GM19328 (cell line): ENCODE results near the gene ISG15.
A peak's percentile ranks its signal among the peaks of the same experiment; 100 is the strongest.

ENCODE experiments used
- ATAC-seq: cut with Tn5 transposase; IDR thresholded peaks from one replicate; pipeline ENCODE4 v1.9.1; 2021; ENCODE audit warnings: mild to moderate bottlenecking, moderate library complexity; ENCODE audit not compliant: unreplicated experiment

Gene ISG15

DNA sequence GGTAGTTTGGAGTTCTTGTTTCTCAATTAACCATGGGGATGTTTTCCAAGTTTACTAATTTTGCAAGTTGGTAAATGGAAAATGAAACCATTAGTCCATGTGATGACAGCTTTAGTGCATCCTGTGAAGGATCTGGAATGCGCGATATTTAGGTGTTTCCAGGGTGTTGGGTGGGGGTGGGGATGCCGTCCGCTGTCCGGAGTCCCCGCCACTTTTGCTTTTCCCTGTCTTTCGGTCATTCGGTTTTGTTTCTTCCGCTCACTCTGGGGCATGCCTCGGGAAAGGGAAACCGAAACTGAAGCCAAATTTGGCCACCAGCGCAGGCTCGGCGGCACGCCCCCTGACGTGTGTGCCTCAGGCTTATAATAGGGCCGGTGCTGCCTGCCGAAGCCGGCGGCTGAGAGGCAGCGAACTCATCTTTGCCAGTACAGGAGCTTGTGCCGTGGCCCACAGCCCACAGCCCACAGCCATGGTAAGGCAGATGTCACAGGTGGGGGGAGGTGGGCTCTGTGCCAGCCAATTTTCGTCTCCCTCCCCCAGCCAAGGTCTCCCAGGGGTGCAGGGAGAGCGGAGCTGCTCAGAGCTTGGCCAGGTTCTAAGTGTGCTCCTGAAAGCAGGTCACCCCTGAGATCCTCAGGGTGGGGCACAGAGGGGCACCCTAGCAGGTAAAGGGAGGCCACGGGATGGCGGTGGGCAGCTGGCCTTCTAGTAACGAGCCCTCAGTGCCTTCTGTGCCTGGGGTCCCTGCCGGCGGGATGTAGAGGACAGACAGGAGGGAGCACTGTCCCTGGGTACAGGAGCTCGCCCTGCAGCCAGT lies at the start of gene ISG15:
ISG15 (plus strand) TSS at position 393 of the 817 bp plus-strand sequence; CDS start at position 470, 77 bp downstream.
- peak; percentile 59 for ATAC-seq

DNA sequence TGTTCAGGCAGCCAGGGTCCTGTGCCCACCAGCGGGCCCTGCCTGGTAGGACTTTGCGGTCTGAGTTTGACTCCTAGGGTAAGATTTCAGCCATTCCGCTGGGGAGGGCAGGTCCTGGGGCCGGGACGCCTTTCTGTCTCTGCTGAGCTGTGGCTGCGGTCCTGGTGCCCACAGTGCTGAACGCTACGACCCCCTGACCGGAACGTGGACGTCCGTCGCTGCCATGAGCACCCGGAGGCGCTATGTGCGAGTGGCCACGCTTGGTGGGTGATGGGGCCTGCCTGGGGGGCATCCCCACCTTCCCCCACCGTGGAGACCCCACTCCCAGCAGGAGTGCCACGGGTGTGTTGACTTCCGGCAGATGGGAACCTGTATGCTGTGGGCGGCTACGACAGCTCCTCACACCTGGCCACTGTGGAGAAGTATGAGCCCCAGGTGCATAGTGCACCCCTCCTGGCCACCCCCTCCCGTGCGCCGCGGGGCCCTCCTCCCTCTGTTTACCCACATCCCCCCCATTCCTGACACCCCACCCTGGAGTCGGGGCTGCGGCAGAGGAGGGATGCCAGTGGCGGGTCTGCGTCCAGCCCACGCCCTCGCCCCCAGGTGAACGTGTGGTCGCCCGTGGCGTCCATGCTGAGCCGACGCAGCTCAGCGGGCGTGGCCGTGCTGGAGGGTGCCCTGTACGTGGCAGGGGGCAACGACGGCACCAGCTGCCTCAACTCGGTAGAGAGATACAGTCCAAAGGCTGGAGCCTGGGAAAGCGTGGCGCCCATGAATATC lies 49.4 kb upstream of the ISG15 start:
- ATAC-seq = no peak

DNA sequence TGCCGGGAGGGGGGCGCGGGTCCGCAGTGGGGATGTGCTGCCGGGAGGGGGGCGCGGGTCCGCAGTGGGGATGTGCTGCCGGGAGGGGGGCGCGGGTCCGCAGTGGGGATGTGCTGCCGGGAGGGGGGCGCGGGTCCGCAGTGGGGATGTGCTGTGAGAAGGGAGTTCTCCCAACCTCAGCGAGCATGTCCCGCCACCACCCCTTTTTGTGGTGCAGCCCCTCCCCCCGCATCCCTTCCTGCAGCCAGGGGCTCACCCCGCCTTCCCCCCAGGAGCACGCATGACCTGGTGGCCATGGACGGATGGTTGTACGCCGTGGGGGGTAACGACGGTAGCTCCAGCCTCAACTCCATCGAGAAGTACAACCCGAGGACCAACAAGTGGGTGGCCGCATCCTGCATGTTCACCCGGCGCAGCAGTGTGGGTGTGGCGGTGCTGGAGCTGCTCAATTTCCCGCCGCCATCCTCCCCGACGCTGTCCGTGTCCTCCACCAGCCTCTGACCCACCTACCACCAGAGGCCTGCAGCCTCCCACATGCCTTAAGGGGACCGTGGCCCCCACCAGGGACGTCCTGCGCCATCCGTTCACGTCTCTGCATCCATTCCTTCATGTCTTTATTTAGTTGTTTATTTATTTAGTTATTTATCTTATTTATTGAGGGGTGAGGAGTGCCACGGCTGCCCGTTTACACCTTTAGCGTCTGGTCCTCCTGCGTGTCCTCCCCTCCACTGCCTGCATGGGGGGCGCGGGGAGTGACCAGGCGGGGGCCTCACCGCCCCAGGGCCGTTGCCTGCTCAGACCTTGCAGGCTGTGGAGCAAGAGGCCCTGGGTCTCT lies 48.4 kb upstream of the ISG15 start:
- no peak for ATAC-seq

DNA sequence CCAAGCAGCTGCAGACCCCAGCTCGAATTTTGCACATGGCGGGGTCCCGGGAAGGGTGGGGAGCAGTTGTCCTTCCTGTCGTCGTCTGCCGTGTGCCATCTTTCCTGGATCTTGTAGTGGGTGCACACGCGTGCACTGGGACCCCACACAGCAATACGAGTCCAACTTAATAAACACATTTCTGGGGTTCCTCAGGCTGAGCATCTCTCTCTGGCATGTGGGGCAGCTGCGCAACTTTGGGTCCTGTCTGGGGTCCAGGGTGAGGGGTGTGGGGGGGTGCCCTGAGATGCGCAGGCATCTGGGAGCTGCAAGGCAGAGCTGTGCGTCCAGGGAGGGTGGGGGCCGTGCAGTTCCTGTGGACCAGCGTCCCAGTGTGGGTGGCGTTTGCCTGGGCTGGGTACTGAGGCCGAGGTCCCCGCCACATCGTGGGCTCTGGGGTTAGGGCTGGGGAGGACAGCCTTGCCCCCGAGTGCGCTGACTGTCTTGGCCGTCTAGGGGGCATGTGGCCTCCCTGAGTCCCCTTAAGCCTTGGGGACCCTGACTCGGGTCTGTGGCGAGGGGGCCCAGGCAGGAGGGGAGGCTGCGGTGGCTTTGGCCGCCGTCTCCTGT lies 47.7 kb upstream of the ISG15 start:
- ATAC-seq = no peak

DNA sequence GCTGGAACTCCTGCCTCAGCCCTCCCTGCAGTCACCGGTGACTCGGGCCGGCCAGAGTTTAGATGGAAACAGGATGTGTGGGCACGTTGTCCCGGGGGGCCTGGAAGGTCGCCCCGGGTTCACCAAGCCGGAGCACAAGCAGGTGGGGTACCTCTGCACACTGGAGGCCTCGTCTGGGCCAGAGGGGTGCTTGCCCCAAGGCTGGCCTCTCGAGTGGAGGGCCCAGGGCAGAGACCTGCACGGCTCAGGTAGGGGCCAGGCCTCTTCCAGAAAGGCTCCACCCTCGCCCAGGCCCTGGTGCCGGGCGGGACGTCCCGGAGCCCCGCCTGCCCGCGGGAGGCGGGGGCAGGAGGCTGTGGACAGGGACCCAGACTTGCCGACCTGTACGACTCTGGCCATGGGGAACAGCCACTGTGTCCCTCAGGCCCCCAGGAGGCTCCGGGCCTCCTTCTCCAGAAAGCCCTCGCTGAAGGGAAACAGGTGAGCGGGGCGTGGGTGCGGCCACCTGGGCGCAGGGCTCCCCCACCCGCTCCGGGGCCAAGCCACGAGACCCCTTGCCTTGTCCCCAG lies 47.1 kb upstream of the ISG15 start, which contains the start of gene PLEKHN1:
PLEKHN1 (plus strand) TSS at position 348 of the 569 bp plus-strand sequence; CDS start at position 398, 50 bp downstream.
- ATAC-seq = no peak

DNA sequence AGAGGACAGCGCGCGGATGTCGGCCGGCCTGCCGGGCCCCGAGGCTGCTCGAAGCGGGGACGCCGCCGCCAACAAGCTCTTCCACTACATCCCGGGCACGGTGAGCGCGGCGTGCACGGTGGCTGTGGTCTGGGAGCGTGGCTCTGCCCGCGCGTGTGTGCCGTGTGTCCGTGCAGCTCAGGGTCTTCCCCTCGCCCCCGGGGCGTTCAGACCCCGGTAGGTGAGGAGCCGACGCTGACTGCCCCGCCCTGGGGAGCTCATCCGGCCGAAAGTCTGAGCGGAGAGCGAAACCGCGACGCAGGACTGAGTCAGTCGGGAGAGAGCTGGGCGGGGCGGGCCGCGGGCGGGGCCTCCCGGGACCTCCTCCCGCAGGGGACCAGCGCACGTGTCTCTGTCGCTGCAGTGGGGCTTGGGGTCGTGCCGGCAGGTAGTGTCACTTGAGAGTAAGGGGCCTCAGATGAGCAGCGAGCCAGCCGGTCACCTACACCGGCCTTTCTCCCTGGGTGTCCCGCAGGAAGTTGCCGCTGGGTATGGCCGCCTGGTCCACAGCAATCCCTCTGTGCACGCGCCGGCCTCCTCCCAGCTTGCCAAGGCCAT lies 46.5 kb upstream of the ISG15 start:
- ATAC-seq = no peak

DNA sequence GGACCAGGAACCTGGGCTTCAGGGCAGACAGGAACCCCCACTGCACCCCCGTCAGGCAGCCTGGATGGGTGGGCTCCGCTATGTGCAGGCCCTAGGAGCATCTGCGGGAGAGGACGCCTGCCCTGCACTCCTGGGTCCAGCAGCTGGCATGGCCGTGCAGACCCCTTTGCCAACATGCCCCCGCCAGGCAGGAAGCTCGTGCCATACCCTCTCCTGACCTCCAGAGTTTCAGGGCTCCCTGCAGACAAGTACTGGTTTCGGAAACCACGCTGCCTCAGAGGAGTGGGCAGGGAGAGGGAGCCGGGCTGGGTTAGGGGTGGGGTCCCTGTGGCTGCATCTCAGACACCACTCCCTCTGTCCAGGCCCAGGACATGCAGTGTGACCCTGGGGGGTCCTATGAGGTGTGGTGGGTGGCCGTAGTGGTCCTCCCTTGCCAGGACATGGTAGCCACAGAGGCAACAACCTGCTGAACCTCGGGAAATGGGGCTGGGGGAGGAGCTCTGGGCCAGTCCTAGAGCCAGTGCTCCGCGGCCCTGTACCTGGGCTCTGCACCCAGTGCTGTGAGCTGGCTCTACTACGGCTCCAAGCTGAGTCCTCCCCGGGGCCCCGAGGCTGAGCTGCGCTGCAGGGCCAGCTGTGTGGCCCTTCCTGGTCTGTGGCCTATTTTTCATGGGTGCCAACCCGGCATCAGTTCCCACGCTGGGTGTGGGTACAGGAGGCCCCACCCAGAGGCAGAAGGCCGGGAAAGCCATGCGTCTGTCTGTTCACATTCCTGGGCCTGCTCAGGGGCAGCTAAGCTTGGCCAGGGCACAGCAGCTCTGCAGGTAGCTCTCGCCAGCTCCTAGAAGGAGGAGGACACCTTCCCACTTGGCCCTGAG lies 45.6 kb upstream of the ISG15 start:
- ATAC-seq = no peak

DNA sequence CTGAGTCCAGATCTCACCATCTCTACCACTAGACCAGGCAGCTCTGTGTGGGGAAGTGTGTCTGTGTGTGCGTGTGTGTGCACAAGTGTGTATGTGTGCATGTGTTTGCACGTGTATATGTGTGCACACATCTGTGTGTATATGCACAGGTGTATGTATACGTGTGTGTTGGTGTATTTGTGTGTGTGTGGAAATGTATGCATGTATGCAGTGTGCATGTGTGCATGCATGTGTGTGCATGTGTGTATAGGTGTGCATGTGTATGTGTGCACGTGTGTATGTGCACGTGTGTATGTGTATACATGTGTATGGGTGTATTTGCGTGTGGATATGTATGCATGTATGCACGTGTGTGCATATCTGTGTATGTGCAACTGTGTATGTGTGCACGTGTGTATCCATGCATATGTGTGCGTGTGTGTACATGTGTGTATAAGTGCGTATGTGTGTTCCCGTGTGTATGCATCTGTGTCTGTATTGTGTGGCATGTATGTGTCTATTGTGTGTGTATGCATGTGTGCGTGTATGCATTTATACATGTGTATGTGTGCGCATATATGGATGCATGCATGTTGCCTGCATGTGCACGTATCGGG lies 43.9 kb upstream of the ISG15 start:
- ATAC-seq = no peak

DNA sequence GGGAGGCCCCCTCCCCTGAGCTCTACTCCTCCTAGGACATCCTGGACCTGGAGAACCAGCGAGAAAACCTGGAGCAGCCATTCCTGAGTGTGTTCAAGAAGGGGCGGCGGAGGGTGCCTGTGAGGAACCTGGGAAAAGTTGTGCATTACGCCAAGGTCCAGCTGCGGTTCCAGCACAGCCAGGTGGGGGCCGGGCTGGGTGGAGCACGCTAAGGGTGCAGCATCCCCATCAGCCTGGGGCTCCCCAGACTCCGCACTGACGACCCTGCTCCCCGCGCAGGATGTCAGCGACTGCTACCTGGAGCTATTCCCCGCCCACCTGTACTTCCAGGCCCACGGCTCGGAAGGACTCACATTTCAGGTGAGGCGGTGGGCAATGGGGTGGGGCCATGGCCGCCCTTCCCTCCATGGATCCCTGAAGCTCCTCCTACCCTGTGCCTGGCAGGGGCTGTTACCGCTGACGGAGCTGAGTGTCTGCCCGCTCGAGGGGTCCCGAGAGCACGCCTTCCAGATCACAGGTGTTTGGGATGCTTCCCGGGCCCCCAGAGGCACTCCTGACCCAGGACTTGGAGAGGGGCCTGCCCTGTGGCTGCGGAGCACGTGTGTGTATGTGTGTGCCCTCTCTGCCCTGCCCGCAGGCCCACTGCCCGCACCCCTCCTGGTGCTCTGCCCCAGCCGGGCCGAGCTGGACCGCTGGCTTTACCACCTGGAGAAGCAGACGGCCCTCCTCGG lies 42.9 kb upstream of the ISG15 start:
- ATAC-seq = no peak

DNA sequence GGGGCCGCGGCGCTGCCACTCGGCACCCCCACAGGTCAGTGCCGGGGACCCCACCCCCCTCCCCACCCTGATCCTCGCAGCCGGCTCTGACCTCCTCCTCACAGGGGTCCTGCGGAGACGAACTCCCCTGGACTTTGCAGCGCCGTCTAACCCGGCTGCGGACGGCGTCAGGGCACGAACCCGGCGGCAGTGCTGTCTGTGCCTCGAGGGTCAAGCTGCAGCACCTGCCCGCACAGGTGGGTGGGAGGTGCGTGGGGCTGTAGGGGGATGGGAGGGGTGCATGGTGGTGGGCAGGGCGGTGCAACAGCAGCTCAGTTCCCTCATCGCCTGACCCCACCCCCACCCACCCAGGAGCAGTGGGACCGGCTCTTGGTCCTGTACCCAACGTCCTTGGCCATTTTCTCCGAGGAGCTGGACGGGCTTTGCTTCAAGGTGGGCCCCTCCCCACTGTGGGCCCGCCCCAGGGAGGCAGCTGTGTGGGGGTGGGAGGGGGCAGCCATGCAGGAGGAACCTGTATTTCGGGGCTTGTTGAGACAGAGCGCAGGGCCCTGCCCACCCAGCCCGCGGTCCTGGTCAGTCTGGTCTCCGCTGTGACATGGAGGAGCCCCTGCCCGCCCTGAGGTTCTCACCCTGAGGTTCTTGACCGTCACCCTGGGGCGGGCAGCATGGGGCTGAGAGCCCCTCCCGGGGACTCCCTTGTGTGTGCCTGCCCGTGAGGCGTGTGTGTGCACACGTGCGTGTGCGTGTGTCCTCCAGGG lies 42.1 kb upstream of the ISG15 start:
- ATAC-seq = no peak

DNA sequence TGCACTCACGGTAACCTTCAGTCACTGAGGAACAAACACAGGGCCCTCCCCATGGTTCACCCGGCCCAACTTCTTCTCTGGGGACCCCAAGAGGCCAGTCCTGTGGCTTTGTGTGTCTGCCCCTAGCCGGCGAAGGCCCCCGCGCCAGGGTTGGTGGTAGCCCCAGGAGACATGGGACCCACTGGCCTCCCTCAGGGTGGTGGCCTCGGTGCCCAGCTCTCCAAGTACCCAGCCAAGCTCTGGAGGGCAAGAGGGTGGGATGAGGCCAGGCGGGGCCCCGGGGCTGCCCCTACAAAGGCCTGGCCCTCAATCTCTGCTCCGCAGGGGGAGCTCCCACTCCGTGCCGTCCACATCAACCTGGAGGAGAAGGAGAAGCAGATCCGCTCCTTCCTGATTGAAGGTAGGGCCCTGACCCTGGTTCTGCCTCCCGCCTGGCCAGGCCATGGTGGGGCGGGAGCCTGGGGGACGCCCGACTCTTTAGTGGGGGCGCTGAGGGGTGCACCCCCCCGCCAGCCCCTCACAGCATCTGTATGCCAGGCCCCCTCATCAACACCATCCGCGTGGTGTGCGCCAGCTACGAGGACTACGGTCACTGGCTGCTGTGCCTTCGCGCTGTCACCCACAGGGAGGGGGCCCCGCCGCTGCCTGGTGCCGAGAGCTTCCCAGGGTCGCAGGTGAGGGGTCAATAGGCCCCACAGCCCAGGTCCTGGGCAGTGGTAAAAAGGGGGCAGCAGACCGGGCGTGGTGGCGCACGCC lies 41.4 kb upstream of the ISG15 start:
- ATAC-seq = no peak

DNA sequence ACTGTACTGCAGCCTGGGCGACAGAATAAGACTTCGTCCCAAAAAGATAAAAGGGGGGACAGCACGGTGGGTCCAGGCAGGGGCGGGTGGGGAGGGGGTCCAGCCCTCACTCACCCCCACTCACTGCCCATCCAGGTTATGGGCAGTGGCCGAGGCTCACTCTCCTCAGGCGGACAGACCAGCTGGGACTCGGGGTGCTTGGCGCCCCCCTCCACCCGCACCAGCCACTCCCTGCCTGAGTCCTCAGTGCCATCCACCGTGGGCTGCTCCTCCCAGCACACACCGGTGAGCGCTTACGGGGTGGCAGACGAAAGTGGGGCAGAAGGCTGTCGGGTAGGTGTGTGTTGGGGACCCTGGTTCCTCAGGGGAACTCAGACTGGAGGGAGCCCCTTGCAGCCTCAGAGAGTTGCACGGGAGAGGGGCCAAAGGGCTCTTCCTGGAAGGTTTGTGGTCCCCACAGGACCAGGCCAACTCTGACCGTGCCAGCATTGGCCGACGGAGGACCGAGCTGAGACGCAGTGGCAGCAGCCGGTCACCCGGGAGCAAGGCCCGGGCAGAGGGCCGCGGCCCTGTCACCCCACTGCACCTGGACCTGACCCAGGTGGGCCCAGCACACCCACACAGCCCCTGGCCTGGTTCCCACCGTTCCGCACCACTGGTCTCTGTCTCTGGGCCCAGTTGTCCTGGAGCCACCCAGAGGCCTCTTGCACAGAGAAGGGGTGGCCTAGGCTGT lies 40.4 kb upstream of the ISG15 start:
- no peak for ATAC-seq

DNA sequence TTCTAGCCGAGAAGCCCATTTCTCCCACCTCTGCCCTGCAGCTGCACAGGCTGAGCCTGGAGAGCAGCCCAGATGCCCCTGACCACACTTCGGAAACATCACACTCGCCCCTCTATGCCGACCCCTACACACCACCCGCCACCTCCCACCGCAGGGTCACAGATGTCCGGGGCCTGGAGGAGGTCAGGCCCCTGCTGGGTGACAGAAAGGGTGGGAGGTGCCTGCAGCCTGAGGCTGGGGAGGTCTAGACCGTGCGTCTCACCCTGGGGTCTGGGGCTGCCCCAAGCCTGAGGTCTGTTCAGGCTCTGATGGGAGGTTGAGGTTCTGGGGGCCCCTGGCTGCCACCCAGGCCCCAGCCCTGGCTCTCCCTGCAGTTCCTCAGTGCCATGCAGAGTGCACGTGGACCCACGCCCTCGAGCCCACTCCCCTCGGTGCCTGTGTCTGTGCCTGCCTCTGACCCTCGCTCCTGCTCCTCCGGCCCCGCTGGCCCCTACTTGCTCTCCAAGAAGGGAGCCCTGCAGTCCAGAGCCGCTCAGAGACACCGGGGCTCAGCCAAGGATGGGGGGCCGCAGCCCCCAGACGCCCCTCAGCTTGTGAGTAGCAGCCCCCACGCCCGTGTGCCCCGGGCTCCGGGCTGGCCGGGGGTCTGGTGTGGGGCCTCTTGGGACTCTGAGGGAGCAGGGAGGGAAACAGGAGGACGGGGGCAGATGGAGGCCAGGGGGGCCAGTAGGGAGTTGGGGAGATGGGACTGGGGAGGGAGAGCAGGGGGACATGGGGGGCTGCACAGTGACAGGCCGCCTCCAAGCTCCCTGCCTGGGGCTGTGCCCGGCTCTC lies 39.6 kb upstream of the ISG15 start:
- ATAC-seq = no peak

DNA sequence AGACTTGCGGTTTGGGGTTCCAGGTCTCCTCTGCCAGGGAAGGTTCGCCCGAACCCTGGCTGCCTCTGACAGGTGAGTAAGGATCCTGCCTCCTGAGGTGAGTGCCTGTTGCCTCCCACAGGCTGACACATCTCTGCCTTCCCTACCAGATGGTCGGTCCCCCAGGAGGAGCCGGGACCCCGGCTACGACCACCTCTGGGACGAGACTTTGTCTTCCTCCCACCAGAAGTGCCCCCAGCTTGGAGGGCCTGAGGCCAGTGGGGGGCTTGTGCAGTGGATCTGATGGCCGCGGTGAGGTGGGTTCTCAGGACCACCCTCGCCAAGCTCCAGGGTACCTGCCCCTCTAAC lies 39.0 kb upstream of the ISG15 start:
- no peak for ATAC-seq

DNA sequence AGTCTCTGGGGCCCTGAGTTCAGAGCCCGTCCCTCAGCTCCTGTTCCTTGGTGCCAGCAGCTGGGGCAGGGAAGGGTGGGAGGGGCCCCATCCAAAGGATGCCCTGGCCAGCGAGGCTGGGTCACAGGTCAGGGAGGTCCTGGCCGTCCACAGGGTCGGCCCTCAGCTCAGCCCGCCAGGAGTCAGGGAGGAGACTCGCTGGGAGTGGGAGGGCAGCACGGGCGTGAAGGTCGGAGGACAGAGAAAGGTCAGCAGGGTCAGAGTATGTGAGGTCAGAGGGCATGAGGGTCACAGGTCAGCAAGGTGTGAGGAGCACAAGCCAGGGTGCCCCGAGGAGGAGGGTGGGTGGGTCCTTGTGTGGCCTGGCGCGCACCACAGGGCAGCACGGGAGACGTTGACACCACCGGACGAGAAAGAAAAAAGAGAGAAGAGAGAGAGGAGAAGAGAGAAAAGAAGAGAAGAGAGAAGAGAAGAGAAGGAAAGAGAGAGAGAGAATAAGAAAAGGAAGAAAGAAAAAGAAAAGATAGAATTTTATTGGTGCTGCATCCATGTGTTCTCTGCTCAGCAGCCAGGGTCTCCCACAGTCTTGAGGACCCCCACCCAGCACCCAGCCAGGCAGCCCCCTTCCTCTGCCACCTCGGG lies 38.5 kb upstream of the ISG15 start:
- no peak for ATAC-seq
